Measurements from ENCODE around the gene LRRC42.

The LRRC42 gene

GRCh38 chr1:53957194-53957818, 11.2 kb downstream of the LRRC42 start:
- DNase-seq (ENCODE audit: low read depth): peak; percentile 63
- no peak overlapping the region for H3K4me3 ChIP-seq (ENCODE audit: low read depth, low read length)
- TF ChIP-seq CTCF (conservative IDR thresholded peaks at IDR 0.05; ENCODE audit: low read depth, low read length): no peak

- DNase-seq (ENCODE audit: low read depth): peak; percentile 43
- TF ChIP-seq CTCF (conservative IDR thresholded peaks at IDR 0.05; ENCODE audit: low read depth, low read length): peak; percentile 39
Observed at GRCh38 chr1:53959664-53960250, 13.6 kb downstream of the LRRC42 start.

GRCh38 chr1:53962395-53962794, 16.2 kb downstream of the LRRC42 start:
- H3K4me3 ChIP-seq (ENCODE audit: low read depth, low read length): no peak overlapping the region
- no peak for TF ChIP-seq CTCF (conservative IDR thresholded peaks at IDR 0.05; ENCODE audit: low read depth, low read length)

More at GRCh38 chr1:53959664-53960250, 13.6 kb downstream of the LRRC42 start:
- no peak overlapping the region for H3K4me3 ChIP-seq (ENCODE audit: low read depth, low read length)

GRCh38 chr1:53963460-53963859, 17.3 kb downstream of the LRRC42 start:
- no peak for TF ChIP-seq CTCF (conservative IDR thresholded peaks at IDR 0.05; ENCODE audit: low read depth, low read length)
- no peak overlapping the region for H3K4me3 ChIP-seq (ENCODE audit: low read depth, low read length)
- no peak for DNase-seq (ENCODE audit: low read depth)

More at GRCh38 chr1:53962395-53962794, 16.2 kb downstream of the LRRC42 start:
- DNase-seq (ENCODE audit: low read depth): no peak

- TF ChIP-seq CTCF (conservative IDR thresholded peaks at IDR 0.05; ENCODE audit: low read depth, low read length): no peak
- peak; percentile 39 for DNase-seq (ENCODE audit: low read depth)
- H3K4me3 ChIP-seq (ENCODE audit: low read depth, low read length): no peak overlapping the region
Observed at GRCh38 chr1:53964109-53964508, 18.0 kb downstream of the LRRC42 start.

GRCh38 chr1:53966794-53967193, 20.6 kb downstream of the LRRC42 start:
- H3K4me3 ChIP-seq (ENCODE audit: low read depth, low read length): no peak overlapping the region
- DNase-seq (ENCODE audit: low read depth): no peak
- TF ChIP-seq CTCF (conservative IDR thresholded peaks at IDR 0.05; ENCODE audit: low read depth, low read length): no peak

Measured in choroid plexus epithelial cell (primary cell).